Stimulated activated CD4-positive, alpha-beta T cell treated with anti-CD3 and anti-CD28 coated beads, Interleukin-4, amount 100 ng/mL, for 48 hours (primary cell): ENCODE measurements around the gene MCAT.
"Not testable (repeated sequence)": the region's sequence is repeated elsewhere in the genome, so short reads cannot be mapped to it uniquely, and the experiment has no call there.

ENCODE experiments used
- DNase-seq, 2 donors: peaks; one replicate each; pipeline ENCODE4 v3.0.0-alpha.2; 2020; ENCODE audit warnings: low read depth in 2 of 2

MCAT gene

GRCh38 chr22:43127166-43127908 lies 15.9 kb downstream of the MCAT start:
- no peak for DNase-seq

GRCh38 chr22:43126501-43127165 lies 16.6 kb downstream of the MCAT start:
- no peak for DNase-seq

GRCh38 chr22:43118953-43119458 lies 24.2 kb downstream of the MCAT start:
- no peak for DNase-seq

- no peak for DNase-seq
These were observed 25.0 kb downstream of the MCAT start for GRCh38 chr22:43118024-43118849.

- no peak for DNase-seq
These were observed 26.3 kb downstream of the MCAT start for GRCh38 chr22:43116932-43117331.

GRCh38 chr22:43114958-43115357 lies 28.2 kb downstream of the MCAT start:
- DNase-seq, result no peak

GRCh38 chr22:43113526-43114251 lies 29.5 kb downstream of the MCAT start:
- DNase-seq, result no peak

- peak in 1 of 2 donors; percentile 17 for DNase-seq
These were observed 32.1 kb downstream of the MCAT start for GRCh38 chr22:43110927-43111623.

GRCh38 chr22:43110444-43110926 lies 32.7 kb downstream of the MCAT start, which contains the start of gene BIK:
TSS of gene BIK (plus strand) at chr22:43110750. CDS start at chr22:43124023, 13,273 bp downstream.
- DNase-seq, result peak in 1 of 2 donors; percentile 18

- DNase-seq, result no peak
These were observed 33.2 kb downstream of the MCAT start for GRCh38 chr22:43109921-43110443.

GRCh38 chr22:43109511-43109910 lies 33.7 kb downstream of the MCAT start:
- DNase-seq, result no peak

GRCh38 chr22:43106302-43106701 lies 36.9 kb downstream of the MCAT start:
- DNase-seq, result no peak

- DNase-seq, result not testable (repeated sequence)
These were observed 38.2 kb downstream of the MCAT start for GRCh38 chr22:43104950-43105349.

- DNase-seq, result not testable (repeated sequence)
These were observed 39.1 kb downstream of the MCAT start for GRCh38 chr22:43104056-43104625.

GRCh38 chr22:43101306-43101705 lies 41.9 kb downstream of the MCAT start:
- no peak for DNase-seq

- DNase-seq, result no peak
These were observed 43.0 kb downstream of the MCAT start for GRCh38 chr22:43100225-43100624.

- DNase-seq, result no peak
These were observed 44.1 kb downstream of the MCAT start for GRCh38 chr22:43099095-43099494.

- DNase-seq, result no peak
These were observed 44.8 kb downstream of the MCAT start for GRCh38 chr22:43098356-43098755.

GRCh38 chr22:43096420-43096819 lies 46.8 kb downstream of the MCAT start:
- no peak for DNase-seq

- no peak for DNase-seq
These were observed 48.6 kb downstream of the MCAT start for GRCh38 chr22:43094551-43094950.
